ENCODE data around the gene TMEM243.
"Not testable (repeated sequence)": the region's sequence is repeated elsewhere in the genome, so short reads cannot be mapped to it uniquely, and the experiment has no call there.

TMEM243 gene, protein sequence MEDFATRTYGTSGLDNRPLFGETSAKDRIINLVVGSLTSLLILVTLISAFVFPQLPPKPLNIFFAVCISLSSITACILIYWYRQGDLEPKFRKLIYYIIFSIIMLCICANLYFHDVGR

GRCh38 chr7:87219545-87220025 lies at the start of gene TMEM243:
Gene TMEM243 (minus strand): TSS chr7:87219732. CDS start chr7:87219503, 229 bp downstream.
- DNase-seq (ENCODE audit: low read depth), result peak; percentile 80

DNA sequence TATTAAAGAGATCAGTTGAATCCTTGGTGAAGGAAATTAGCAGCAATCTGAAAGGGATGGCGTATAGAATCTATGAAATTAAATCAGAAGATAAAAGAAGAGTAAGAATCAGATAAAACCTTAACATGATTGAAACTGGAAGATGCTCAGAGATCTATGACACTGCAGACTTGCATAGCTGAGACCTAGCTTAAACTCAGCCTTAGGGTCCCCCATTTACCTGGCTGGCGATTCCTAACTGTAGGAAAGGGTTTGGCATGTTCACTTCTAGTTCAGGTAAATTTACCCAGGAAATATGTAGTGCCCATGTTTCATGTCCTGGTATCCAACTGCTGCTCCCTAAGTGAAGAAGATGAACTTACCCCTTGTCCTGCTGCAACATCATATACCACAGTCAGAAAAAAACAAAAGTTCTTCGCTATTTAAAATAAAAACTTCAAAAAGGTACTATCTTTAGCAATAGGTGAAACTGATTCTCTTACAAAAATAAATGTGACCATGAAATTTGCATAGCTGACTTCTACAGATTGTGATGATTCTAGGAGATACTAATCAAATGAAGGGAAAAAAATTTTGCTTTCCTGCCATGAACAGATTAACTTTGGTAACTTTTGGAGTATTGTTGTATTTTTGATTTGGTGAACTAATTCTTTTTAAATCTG lies 47.8 kb upstream of the TMEM243 start:
- no peak for DNase-seq (ENCODE audit: low read depth)

DNA sequence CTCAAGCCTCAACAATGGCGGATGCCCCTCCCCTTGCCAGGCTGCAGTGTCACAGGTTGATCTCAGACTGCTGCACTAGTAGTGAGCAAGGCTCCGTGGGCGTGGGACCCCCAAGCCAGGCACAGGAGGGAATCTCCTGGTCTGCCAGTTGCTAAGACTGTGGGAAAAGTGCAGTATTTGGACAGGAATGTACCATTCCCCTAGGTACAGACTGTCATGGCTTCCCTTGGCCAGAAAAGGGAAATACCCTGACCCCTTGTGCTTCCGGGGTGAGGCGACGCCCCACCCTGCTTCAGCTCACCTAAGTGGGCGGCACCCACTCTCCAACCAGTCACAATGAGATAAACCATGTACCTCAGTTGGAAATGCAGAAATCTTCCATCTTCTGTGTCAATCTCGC lies 44.0 kb upstream of the TMEM243 start:
- DNase-seq (ENCODE audit: low read depth), result no peak

DNA sequence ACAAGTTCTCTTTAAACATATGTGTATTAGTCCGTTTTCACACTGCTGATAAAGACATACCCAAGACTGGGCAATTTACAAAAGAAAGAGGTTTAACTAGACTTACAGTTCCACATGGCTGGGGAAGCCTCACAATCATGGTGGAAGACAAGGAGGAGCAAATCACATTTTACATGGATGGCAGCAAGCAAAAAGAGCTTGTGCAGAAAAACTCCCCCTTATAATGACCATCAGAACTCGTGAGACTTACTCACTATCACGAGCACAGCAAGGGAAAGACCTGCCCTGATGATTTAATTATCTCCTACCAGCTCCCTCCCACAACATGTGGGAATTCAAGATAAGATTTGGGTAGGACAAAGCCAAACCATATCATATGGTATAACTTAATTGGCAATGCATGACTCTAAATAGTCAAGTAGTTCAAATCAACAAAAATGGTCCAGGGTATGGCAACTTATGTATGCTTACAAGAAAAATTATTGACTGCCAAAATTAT lies 34.1 kb upstream of the TMEM243 start:
- DNase-seq (ENCODE audit: low read depth), result no peak

DNA sequence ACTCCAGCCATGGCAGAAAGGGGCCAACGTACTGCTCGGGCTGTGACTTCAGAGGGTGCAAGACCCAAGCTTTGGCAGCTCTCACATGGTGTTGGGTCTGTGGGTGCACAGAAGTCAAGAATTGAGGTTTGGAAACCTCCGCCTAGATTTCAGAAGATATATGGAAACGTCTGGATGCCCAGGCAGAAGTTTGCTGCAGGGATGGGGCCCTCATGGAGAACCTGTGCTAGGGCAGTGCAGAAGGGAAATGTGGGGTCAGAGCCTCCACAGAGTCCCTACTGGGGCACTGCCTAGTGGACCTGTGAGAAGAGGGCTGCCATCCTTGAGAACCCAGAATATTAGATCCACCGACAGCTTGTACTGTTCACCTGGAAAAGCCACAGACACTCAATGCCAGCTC lies 26.1 kb upstream of the TMEM243 start:
- not testable (repeated sequence) for DNase-seq (ENCODE audit: low read depth)

DNA sequence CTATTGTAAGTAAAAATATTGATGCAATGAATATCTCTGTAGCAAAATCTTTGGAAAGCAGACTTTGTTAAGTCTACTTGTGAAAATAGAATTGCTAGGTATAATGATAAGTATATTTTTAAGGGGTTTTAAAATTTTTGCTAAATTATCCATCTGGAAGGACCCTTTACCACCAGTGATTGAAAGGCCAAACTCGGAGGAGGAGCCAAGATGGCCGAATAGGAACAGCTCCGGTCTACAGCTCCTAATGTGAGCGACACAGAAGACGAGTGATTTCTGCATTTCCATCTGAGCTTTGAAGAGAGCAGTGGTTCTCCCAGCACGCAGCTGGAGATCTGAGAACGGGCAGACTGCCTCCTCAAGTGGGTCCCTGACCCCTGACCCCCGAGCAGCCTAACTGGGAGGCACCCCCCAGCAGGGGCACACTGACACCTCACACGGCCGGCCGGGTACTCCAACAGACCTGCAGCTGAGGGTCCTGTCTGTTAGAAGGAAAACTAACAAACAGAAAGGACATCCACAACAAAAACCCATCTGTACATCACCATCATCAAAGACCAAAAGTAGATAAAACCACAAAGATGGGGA lies 19.0 kb upstream of the TMEM243 start:
- DNase-seq (ENCODE audit: low read depth), result not testable (repeated sequence)

DNA sequence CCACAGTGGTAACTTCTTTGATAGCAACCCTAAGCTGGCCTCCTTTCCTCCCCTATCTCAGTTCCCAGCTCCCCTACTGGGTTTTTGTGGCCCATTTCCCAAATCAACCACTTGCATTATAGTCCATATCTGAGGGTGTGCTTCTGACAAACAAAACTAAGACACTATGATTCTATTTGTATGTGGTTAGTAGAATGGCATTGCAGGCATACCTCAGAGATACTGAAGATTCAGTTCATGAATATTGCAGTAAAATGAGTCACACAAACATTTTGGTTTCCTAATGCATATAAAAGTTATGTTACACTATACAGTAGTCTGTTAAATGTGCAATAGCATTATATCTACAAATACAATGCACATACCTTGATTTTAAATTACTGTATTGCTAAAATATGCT lies 15.4 kb upstream of the TMEM243 start:
- no peak for DNase-seq (ENCODE audit: low read depth)

DNA sequence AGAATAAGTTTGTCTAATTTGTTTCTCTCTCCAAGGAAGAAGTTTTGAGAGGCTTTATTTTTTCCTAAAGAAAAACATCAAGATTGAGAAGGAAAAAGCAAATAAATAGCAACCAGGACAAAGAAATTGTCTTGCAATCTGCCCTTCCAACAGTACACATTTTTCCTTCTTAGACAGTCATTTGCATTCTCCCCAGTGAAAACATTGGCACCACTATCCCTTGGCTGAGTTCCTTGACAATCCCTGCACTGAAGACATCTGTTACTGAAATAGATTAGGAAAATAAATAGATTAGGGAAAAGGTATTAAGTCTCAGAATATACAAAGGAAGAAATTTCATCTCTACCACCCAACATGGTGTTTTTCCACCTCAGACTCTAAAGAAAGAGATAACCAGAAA lies 12.2 kb upstream of the TMEM243 start:
- DNase-seq (ENCODE audit: low read depth), result no peak

DNA sequence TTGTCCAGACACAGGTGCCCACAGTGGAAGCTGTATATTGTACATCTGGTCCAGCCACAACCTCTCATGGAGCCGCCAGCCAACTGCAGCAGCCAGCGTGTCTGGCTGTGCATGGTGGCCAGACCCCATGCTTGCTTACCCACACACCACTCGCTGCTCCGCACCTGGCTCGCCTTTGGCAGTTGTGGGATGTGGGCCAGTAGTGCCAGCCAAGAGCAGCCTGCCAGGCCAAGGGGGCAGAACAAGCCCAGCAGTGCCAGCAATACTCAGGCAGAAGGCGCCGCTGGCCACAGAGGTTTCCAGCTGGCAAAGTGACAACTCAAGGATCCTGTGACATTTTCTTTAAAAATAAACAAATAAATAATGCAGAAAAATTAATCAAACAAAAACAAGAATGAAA lies 11.7 kb upstream of the TMEM243 start:
- DNase-seq (ENCODE audit: low read depth), result no peak

DNA sequence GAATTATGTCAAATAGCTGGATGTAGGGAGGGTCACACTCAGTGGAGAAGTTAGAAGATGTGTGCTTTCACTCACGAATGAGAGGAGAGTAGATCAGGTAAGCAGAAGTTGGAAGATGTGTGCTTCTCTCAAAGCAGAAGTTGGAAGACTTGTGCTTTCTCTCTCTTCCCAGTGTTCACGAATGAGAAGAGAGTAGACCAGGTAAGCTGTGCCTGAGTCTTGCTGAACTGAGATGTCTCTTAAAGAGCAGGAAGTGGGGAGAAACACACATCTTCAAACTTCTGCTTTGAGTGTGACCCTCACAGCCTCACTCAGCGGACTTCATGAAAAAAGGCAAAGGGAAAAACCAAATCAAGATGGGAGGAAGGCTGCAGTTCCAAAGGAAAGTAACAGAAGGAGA lies 7.0 kb upstream of the TMEM243 start:
- DNase-seq (ENCODE audit: low read depth), result no peak

DNA sequence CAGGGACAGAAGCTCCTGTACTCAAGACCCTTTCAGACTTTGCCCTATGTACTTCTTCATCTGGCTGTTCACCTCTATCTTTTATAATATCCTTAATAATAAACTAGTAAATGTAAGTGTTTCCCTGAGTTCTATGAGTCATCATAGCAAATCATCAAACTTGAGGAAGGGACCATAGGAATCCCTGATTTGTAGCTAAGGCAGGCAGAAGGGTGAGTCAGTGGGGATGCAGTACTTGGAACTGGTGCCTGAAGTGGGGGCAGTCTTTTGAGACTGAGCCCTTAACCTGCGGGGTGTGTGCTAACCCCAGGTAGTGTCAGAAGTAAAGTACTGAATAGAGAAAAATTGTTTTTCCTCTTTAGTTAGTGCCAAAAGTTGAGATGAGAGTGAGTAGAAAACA lies 6.2 kb upstream of the TMEM243 start:
- DNase-seq (ENCODE audit: low read depth), result no peak

DNA sequence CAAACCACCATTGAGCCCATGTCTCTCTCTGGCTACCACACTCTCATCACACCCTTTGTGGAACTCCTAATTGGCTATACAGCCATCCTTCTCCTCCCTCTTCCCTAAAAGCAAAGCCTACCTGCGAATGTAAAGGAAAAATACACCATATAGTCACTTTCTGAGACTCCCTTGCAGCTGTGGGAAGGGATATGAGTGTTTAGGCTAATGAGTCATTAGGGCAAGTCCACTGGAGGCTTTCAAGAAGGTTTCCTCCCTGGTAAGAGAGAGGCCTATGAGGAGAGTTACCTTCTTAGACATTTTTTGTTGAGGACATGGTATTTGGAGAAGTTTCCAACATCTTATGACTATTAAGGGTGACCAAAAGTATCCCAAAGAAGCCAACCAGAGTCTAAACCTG lies 4.1 kb upstream of the TMEM243 start:
- no peak for DNase-seq (ENCODE audit: low read depth)

DNA sequence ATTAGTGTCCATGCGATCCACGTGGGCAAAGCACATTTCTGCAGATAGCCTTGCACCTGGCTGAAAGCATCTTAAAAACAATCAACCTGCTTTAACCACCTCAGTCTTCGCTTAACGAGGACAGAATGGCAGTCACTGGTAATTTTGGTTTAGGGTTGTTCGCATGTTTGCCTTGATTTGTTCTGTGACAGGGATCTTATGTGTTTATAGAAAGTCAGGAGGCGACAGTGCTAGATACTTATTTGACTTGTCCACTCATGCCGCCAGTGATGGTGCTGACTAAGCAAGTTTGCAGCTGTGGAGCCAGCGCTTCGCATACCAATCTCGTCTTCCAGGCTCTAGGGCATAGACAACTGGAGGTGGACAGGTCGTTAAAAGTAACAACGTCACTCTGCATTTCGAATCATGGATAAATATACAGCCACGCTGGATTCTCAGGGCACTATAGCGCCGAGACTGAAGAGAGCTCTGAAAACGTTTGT lies 1.2 kb upstream of the TMEM243 start:
- no peak for DNase-seq (ENCODE audit: low read depth)

- DNase-seq (ENCODE audit: low read depth), result peak; percentile 73
These were observed 648 bp upstream of the TMEM243 start for GRCh38 chr7:87220026-87220733.

- DNase-seq (ENCODE audit: low read depth), result peak; percentile 26
These were observed 562 bp downstream of the TMEM243 start for GRCh38 chr7:87218796-87219544.

- DNase-seq (ENCODE audit: low read depth), result no peak
These were observed 1.4 kb downstream of the TMEM243 start for GRCh38 chr7:87217983-87218653.

DNA sequence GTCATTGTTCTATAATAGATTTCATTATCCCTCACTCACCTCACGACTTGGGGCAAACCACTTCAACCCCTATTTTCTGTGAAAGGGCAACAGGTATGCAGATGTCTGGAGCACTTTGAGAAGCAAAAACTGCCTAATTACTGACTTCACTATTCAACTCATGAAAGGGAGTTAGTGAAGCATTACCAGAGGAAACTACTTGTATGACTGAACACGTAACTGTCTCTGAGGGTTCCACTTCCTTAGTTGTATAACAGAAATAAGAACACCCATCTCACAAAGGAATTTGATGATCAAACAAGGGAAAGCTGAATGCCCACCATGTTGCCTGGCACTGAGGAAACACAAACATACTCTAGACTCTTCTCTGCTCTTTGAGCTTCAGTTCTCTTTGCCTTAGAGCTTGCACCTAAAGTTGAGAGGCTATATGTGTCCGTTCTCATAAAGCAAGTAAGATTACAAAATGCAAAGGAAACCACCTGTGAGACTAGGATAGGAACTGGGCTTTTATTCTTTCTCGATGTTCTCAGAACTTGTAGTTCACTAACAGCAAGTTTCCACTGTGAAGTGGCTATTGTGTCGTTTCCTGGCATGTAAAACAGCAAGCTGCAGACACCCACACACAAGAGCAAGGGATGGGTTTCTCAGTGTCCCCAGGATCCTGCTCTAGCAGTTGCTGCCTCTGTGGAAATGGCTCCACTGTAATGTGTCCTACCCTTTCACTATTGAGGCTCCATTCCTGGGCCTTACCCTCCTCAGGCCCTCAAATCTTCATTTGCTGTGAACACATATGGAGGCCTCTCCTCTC lies 2.6 kb downstream of the TMEM243 start:
- DNase-seq (ENCODE audit: low read depth), result no peak

- DNase-seq (ENCODE audit: low read depth), result no peak
These were observed 4.5 kb downstream of the TMEM243 start for GRCh38 chr7:87215046-87215445.

DNA sequence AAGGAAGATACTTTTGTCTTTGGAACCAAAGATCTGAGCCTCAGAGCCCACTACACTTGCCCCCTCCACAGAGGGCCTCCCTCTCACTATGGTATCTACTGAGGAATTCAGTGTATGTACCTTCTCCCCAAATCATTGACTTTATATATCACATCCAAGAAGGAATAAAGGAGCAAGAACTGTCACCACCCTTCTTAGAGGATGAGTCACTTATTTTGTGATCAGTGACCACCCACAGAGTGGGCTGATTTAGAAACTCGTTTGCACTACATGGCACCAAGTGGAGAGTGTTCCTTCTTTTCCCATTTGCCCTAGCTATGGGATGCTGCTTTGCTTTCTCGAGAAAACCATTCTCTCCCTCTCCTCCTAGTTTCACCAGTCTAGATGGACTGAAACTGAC lies 5.7 kb downstream of the TMEM243 start:
- DNase-seq (ENCODE audit: low read depth), result no peak

- DNase-seq (ENCODE audit: low read depth), result no peak
These were observed 6.3 kb downstream of the TMEM243 start for GRCh38 chr7:87213252-87213651.

GRCh38 chr7:87212498-87212897 lies 7.0 kb downstream of the TMEM243 start:
- no peak for DNase-seq (ENCODE audit: low read depth)
